ENCODE results near the gene AHNAK2.
A peak's percentile ranks its signal among the peaks of the same experiment; 100 is the strongest.
"Not testable (repeated sequence)": the region's sequence is repeated elsewhere in the genome, so short reads cannot be mapped to it uniquely, and the experiment has no call there.

The AHNAK2 gene

GRCh38 chr14:104925855-104926609 lies 52.1 kb downstream of the AHNAK2 start:
- DNase-seq (ENCODE audit: low read depth) = no peak

- no peak for DNase-seq (ENCODE audit: low read depth)
Observed at GRCh38 chr14:104925214-104925854, 52.8 kb downstream of the AHNAK2 start.

DNA sequence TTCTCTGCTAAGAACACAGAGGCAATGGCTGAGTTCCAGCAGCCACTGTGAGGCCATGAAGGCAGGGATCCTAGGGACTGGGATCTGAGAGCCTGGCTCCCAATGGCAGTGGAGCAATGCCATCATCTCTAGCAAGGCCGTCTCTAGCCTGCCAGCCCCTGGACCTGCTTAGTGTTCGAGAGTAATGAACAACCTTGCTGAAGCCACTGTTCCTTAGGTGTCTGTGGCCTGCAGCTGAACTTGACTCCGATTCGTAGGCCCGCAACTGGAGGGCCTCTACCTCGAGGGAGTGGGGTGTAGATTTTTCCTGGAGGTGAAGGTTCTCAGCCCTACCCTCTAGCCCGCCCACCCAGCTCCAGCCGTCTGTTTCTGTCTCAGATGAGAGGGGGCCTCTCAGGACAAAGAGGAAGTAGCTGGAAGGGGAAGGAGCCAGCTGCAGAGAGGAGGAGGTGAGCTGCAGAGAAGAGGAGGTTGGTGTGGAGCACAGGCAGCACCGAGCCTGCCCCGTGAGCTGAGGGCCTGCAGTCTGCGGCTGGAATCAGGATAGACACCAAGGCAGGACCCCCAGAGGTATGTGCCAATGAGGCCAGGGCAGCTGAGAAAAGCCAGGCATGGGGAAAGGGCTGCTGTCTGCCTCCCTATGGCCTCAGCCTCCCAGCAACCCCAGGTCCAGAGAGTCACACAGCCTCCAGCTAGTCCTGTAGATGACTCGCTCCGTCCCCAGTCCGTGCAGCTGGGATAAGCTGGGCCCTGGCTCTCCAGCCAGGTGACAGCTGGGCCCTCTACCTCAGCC lies 53.6 kb downstream of the AHNAK2 start, which contains the start of gene PLD4:
Gene PLD4, plus strand, starts transcription at position 459 of the 793 bp plus-strand sequence. CDS start 2,262 bp downstream, outside the sequence.
- DNase-seq (ENCODE audit: low read depth) = no peak

GRCh38 chr14:104923640-104924420 lies 54.3 kb downstream of the AHNAK2 start:
- no peak for DNase-seq (ENCODE audit: low read depth)

DNA sequence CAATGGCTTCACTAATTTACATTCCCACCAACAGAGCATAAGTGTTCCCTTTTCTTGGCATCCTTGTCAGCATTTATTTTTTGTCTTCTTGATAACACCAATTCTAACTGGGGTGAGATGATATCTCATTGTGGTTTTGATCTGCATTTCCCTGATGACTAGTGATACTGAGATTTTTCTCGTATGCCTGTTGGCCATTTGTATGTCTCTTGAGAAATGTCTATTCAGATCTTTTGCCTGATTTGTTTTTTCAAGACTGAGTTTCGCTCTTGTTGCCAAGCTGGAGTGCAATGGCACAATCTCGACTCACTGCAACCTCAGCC lies 58.2 kb downstream of the AHNAK2 start:
- no peak for DNase-seq (ENCODE audit: low read depth)

GRCh38 chr14:104919152-104919992 lies 58.8 kb downstream of the AHNAK2 start:
- not testable (repeated sequence) for DNase-seq (ENCODE audit: low read depth)

DNA sequence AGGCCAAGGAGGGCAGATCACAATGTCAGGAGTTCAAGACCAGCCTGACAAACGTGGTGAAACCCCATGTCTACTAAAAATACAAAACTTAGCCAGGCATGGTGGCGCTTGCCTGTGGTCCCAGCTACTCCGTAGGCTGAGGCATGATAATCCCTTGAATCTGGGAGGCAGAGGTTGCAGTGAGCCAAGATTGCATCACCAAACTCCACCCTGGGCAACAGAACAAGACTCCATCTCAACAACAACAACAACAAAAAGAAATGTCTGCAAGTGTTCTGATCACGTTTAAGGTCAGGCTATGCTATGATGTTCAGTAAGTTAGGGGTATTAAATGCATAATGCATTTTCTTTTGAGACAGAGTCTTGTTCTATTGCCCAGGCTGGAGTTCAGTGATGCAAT lies 60.2 kb downstream of the AHNAK2 start:
- DNase-seq (ENCODE audit: low read depth) = no peak

- no peak for DNase-seq (ENCODE audit: low read depth)
Observed at GRCh38 chr14:104917116-104917515, 61.1 kb downstream of the AHNAK2 start.

- no peak for DNase-seq (ENCODE audit: low read depth)
Observed at GRCh38 chr14:104913435-104913834, 64.7 kb downstream of the AHNAK2 start.

DNA sequence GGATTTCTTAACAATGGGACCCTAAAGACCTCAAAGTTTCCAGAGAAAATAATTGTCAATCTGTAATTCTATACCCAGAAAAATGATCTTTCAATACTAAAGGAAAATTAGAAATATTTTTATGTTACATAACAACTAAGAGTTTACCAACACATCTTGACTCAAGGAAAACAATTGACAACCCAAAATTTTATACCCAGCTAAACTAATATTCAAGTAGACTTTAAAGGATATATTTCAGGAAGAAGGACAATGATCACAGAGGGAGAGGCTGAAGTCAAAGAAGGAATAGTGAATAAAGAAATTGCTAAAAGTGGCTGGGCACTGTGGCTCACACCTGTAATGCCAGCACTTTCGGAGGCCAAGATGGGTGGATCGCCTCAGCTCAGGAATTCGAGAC lies 66.1 kb downstream of the AHNAK2 start:
- DNase-seq (ENCODE audit: low read depth) = no peak

DNA sequence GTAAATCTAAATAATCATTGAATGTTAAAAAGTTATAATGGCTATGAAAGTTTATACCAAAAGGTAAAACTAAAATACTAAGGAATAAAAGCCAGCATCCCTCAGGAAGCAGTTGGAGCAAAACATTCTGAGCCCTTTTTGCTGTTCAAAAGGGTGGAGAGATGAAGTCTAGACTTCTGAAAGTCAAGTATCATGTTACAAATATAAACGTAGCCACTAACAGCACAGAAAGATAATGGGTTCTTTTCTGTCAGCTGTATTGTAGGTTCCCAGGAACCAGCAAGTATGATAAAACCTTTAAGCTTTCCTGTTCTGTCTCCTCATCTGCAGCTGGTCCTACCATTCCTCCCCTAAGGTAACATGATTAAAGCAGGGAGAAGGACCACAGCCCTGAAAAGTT lies 69.9 kb downstream of the AHNAK2 start:
- peak; percentile 44 for DNase-seq (ENCODE audit: low read depth)

DNA sequence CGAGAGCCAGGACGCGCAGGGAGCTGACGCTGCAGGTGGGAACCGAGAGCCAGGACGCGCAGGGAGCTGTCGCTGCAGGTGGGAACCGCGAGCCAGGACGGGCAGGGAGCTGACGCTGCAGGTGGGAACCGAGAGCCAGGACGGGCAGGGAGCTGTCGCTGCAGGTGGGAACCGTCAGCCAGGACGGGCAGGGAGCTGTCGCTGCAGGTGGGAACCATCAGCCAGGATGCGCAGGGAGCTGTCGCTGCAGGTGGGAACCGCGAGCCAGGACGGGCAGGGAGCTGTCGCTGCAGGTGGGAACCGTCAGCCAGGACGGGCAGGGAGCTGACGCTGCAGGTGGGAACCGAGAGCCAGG lies 72.6 kb downstream of the AHNAK2 start:
- DNase-seq (ENCODE audit: low read depth) = not testable (repeated sequence)

DNA sequence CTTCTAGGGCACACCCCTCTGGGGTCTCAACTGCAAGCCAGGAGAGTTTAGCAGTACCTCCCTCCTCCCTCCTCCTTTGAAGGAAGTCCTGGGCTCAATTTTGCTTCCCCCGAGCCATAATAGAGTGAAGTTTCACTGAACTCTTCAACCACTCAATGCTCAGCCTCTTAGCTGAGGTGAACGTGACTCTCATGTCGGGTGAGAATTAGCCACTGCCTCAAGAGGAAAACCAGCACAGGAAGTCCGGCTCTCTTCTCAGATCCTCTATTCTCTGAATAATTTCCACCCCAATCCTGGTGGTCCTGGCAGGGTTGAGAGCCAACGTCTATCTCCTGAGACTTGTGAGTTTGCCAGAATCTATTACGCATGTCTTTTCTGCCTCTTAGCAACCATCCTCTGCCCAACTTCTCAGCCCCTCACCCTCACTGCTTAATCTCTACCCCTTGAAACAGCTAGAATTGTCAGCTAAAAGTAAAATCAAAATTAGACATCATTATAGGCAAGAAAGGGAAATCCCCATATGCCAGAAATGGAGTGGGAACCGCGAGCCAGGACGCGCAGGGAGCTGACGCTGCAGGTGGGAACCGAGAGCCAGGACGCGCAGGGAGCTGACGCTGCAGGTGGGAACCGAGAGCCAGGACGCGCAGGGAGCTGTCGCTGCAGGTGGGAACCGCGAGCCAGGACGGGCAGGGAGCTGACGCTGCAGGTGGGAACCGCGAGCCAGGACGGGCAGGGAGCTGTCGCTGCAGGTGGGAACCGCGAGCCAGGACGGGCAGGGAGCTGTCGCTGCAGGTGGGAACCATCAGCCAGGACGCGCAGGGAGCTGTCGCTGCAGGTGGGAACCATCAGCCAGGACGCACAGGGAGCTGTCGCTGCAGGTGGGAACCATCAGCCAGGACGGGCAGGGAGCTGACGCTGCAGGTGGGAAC lies 73.3 kb downstream of the AHNAK2 start:
- DNase-seq (ENCODE audit: low read depth) = not testable (repeated sequence)

GRCh38 chr14:104903990-104904389 lies 74.2 kb downstream of the AHNAK2 start:
- DNase-seq (ENCODE audit: low read depth) = no peak

- no peak for DNase-seq (ENCODE audit: low read depth)
Observed at GRCh38 chr14:104900639-104901512, 77.3 kb downstream of the AHNAK2 start.

GRCh38 chr14:104899781-104900180 lies 78.4 kb downstream of the AHNAK2 start:
- no peak for DNase-seq (ENCODE audit: low read depth)

- DNase-seq (ENCODE audit: low read depth) = no peak
Observed at GRCh38 chr14:104898870-104899510, 79.2 kb downstream of the AHNAK2 start.

DNA sequence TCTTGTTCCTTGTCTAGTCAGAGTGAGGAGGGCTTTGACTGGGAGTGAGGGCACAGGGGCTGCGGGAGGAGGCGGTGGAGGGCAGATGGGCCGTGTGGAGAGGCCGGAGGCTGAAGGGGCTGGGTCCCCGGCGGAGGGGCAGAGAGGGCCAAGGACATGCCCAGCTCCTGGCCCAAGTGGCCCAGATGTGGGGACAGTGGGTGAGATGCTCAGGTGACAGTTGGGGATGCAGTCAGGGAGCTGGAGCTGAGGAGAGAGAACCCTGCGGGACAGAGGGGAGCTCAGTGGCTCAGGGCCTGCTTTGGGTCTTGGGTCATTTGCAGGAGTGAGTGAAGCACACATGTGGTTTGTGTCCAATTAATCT lies 80.0 kb downstream of the AHNAK2 start:
- DNase-seq (ENCODE audit: low read depth) = no peak

Data from iris pigment epithelial cell (primary cell).